Activated CD8-positive, alpha-beta T cell treated with anti-CD3 and anti-CD28 coated beads, Interleukin-2, amount 10 ng/mL, durations not matched to agents 7 days and 5 days (primary cell): Measurements from ENCODE around the gene DLX3. TPM values are rescaled to one million over a fixed set of nuclear protein-coding genes. Genes with fewer than 3 reads are reported as not detected.

Source experiments
- ATAC-seq: fragments of 150-1000 bp; cut with Tn5 transposase; one replicate; pipeline ENCODE4 v1.10.0; 2021; ENCODE audit warnings: moderate library complexity
- CTCF ChIA-PET: fragments of 350-600 bp; sonication (Branson Sonifier 250); formaldehyde crosslinking; loops from one replicate; lab custom pipeline; 2021; ENCODE audit warnings: antibody characterized with exemption; lab: Charles Lee
- POLR2A ChIA-PET: fragments of 350-600 bp; sonication (Branson Sonifier 250); formaldehyde crosslinking; loops from one replicate; lab custom pipeline; 2021; ENCODE audit warnings: antibody characterized with exemption; lab: Charles Lee
- DNase-seq: peaks from one replicate; pipeline ENCODE4 v3.0.0-alpha.2; 2020
- H3K27ac Mint-ChIP-seq: one replicate; pipeline ENCODE4 v1.8.0; 2021; ENCODE audit warnings: mild to moderate bottlenecking, mixed read lengths
- H3K27me3 Mint-ChIP-seq: one replicate; pipeline ENCODE4 v1.8.0; 2021; ENCODE audit warnings: low read depth, mixed read lengths
- H3K36me3 Mint-ChIP-seq: one replicate; pipeline ENCODE4 v1.8.0; 2021; ENCODE audit warnings: low read depth, mixed read lengths
- H3K4me1 Mint-ChIP-seq: one replicate; pipeline ENCODE4 v1.8.0; 2021; ENCODE audit warnings: low read depth, mixed read lengths
- H3K4me3 Mint-ChIP-seq: one replicate; pipeline ENCODE4 v1.8.0; 2021; ENCODE audit warnings: mild to moderate bottlenecking, mixed read lengths
- H3K9me3 Mint-ChIP-seq: one replicate; pipeline ENCODE4 v1.8.0; 2022; ENCODE audit warnings: mixed read lengths; ENCODE audit not compliant: insufficient read depth
- total RNA-seq, 2 experiments: library from RNA; stranded (reverse); gene quantifications; one replicate each; pipeline ENCODE4 v1.2.3, GENCODE V29; 2021

Gene DLX3
- total RNA-seq, 2 experiments from 2014 or later: not detected

DNA sequence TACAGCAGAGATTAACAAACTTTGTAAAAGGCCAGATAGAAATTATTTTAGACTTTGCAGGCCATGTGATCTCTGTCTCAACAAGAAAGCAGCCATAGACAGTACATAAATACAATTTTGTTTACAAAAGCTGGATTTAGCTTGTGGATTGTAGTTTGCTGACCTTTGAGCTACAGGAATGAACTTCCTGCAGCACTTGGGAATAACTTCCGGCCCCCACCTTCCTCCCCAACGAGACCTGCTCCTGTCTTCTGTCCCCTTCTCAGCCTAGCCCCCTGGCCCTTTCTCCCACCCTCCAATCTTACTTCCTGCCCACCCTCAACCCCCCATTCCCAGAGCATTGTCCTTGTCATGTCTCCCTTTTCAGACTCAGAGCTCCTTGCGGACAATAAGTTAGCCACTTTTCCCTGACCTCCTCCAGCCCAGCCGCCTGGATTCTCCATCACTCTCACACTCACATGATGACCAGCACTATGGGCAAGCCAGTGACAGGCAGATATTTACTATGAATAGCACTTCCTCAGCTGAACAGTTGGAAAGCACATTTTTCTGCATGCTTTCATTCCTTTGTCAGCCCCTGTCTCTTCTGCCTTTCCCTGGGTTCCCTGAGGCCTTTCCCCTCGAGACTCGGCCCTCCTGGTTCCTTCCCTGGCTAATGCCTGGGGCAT, 27.6 kb upstream of the DLX3 start:
- ATAC-seq (no peak), DNase-seq (no peak)
- no peak overlapping the region for H3K4me3 Mint-ChIP-seq
- POLR2A ChIA-PET: no interaction called here
- peaks cover 15% of the 10 kb centered on the region for H3K27me3 Mint-ChIP-seq
- H3K9me3 Mint-ChIP-seq: no peaks in the 10 kb centered on the region
- H3K4me1 Mint-ChIP-seq: peaks cover 8% of the 10 kb centered on the region
- H3K27ac Mint-ChIP-seq: no peak overlapping the region
- no peaks in the 10 kb centered on the region for H3K36me3 Mint-ChIP-seq
- CTCF ChIA-PET: interaction anchor here (1.4 kb wide), 1 partner anchor 10 kb away, joined by 4 read pairs; no protein-coding TSS in a partner anchor

- no peak for DNase-seq
- no peak for ATAC-seq
- Mint-ChIP-seq H3K4me3 (no peak overlapping the region), H3K4me1 (peaks cover 2% of the 10 kb centered on the region), H3K36me3 (no peaks in the 10 kb centered on the region), H3K9me3 (no peaks in the 10 kb centered on the region), H3K27me3 (peaks cover 15% of the 10 kb centered on the region), H3K27ac (no peak overlapping the region)
- ChIA-PET CTCF (interaction anchor here (1.4 to 1.5 kb wide), 2 partner anchors 11 to 26 kb away, joined by 3 to 4 read pairs; no protein-coding TSS in a partner anchor), POLR2A (no interaction called here)
Observed at GRCh38 chr17:50021681-50022370, 26.8 kb upstream of the DLX3 start.

GRCh38 chr17:50020841-50021599, 26.0 kb upstream of the DLX3 start:
- ChIA-PET CTCF (interaction anchor here (0.8 to 1.5 kb wide), 3 partner anchors 12 to 67 kb away, joined by 3 to 4 read pairs (median 3); no protein-coding TSS in a partner anchor), POLR2A (no interaction called here)
- H3K27me3 Mint-ChIP-seq: peaks cover 15% of the 10 kb centered on the region

GRCh38 chr17:50018909-50019308, 23.9 kb upstream of the DLX3 start:
- Mint-ChIP-seq H3K9me3 (no peaks in the 10 kb centered on the region), H3K4me3 (no peak overlapping the region), H3K4me1 (no peaks in the 10 kb centered on the region), H3K27ac (no peak overlapping the region), H3K27me3 (peaks cover 16% of the 10 kb centered on the region), H3K36me3 (no peaks in the 10 kb centered on the region)
- ATAC-seq (no peak), DNase-seq (no peak)
- ChIA-PET POLR2A (no interaction called here), CTCF (interaction anchor here (1.0 to 1.2 kb wide), 4 partner anchors 20 to 75 kb away, joined by 3 to 5 read pairs (median 4); no protein-coding TSS in a partner anchor)

More at GRCh38 chr17:50020841-50021599, 26.0 kb upstream of the DLX3 start:
- DNase-seq: no peak
- no peaks in the 10 kb centered on the region for H3K36me3 Mint-ChIP-seq
- H3K4me1 Mint-ChIP-seq: no peaks in the 10 kb centered on the region
- H3K9me3 Mint-ChIP-seq: no peaks in the 10 kb centered on the region
- H3K4me3 Mint-ChIP-seq: no peak overlapping the region
- no peak for ATAC-seq
- no peak overlapping the region for H3K27ac Mint-ChIP-seq

DNA sequence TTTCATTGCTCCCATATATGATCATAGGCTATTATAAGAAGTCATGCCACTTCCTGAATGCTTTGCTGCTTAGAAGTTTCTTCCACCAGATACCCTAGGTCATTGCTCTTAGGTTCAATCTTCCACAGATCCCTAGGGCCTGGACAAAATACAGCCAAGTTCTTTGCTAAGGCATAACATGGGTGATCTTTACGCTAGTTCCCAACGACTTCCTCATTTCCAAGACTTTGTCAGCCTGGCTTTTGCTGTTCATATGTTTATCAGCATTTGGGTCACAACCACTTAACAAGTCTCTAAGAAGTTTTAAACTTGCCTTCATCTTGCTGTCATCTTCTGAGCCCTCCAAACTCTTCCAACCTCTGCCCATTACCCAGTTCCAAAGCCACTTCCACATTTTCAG, 20.1 kb upstream of the DLX3 start:
- no peak for DNase-seq
- no peak overlapping the region for H3K4me3 Mint-ChIP-seq
- CTCF ChIA-PET: interaction anchor here (1.3 to 1.8 kb wide), 4 partner anchors 11 to 79 kb away, joined by 3 to 6 read pairs (median 4); no protein-coding TSS in a partner anchor
- H3K9me3 Mint-ChIP-seq: no peaks in the 10 kb centered on the region
- H3K27ac Mint-ChIP-seq: no peak overlapping the region
- no peaks in the 10 kb centered on the region for H3K36me3 Mint-ChIP-seq
- H3K4me1 Mint-ChIP-seq: no peaks in the 10 kb centered on the region
- POLR2A ChIA-PET: no interaction called here
- ATAC-seq: no peak
- peaks cover 11% of the 10 kb centered on the region for H3K27me3 Mint-ChIP-seq

DNA sequence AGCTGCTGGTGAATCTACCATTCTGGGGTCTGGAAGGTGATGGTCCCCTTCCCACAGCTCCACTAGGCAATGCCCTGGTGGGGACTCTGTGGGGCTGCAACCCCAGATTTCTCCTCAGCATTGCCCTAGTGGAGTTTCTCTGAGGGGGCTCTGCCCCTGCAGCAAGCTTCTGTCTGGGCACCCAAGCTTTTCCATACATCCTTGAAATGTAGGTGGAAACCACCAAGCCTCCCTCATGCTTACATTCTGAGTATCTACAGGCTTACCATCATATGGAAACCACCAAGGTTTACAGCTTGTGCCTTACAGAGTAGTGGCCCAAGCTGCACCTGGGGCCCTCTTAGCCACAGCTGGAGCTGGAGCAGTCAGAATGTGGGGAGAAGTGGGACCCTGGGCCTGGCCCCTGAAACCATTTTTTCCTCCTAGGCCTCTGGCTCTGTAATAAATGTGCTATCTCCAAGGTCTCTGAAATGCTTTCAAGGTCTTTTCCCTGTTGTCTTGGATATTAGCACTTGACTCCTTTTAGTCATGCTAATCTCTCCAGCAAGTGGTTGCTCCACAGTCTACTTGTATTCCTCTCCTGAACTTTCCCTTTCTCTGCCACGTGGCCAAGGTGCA, 19.6 kb upstream of the DLX3 start:
- no peak for ATAC-seq
- Mint-ChIP-seq H3K36me3 (no peaks in the 10 kb centered on the region), H3K27me3 (peaks cover 11% of the 10 kb centered on the region), H3K4me1 (no peaks in the 10 kb centered on the region), H3K4me3 (no peak overlapping the region), H3K27ac (no peak overlapping the region), H3K9me3 (no peaks in the 10 kb centered on the region)
- no peak for DNase-seq
- ChIA-PET CTCF (interaction anchor here (1.3 to 1.8 kb wide), 4 partner anchors 11 to 79 kb away, joined by 3 to 6 read pairs (median 4); no protein-coding TSS in a partner anchor), POLR2A (no interaction called here)

GRCh38 chr17:50013079-50013478, 18.1 kb upstream of the DLX3 start:
- peaks cover 19% of the 10 kb centered on the region for H3K27me3 Mint-ChIP-seq
- ATAC-seq (no peak), DNase-seq (no peak)
- H3K27ac Mint-ChIP-seq: no peak overlapping the region
- ChIA-PET CTCF (no interaction called here), POLR2A (no interaction called here)
- no peaks in the 10 kb centered on the region for H3K4me1 Mint-ChIP-seq
- no peaks in the 10 kb centered on the region for H3K36me3 Mint-ChIP-seq
- no peaks in the 10 kb centered on the region for H3K9me3 Mint-ChIP-seq
- H3K4me3 Mint-ChIP-seq: no peak overlapping the region

- H3K36me3 Mint-ChIP-seq: no peaks in the 10 kb centered on the region
- H3K27ac Mint-ChIP-seq: no peak overlapping the region
- peaks cover 25% of the 10 kb centered on the region for H3K27me3 Mint-ChIP-seq
- ATAC-seq: no peak
- H3K9me3 Mint-ChIP-seq: no peaks in the 10 kb centered on the region
- no peak overlapping the region for H3K4me3 Mint-ChIP-seq
- ChIA-PET CTCF (interaction anchor here (1.0 kb wide), 1 partner anchor 85 kb away, joined by 3 read pairs; the partner anchor contains the start of gene PDK2), POLR2A (no interaction called here)
- H3K4me1 Mint-ChIP-seq: no peaks in the 10 kb centered on the region
- no peak for DNase-seq
Observed at GRCh38 chr17:50009282-50009681, 14.3 kb upstream of the DLX3 start.

GRCh38 chr17:50003911-50004310, 8.9 kb upstream of the DLX3 start:
- POLR2A ChIA-PET: no interaction called here
- H3K4me3 Mint-ChIP-seq: no peak overlapping the region
- H3K36me3 Mint-ChIP-seq: no peaks in the 10 kb centered on the region
- no peak for ATAC-seq
- CTCF ChIA-PET: interaction anchor here (1.5 to 2.1 kb wide), 2 partner anchors 11 to 51 kb away, joined by 4 to 5 read pairs; no protein-coding TSS in a partner anchor
- no peaks in the 10 kb centered on the region for H3K4me1 Mint-ChIP-seq
- DNase-seq: no peak
- no peaks in the 10 kb centered on the region for H3K9me3 Mint-ChIP-seq
- H3K27me3 Mint-ChIP-seq: peaks cover 33% of the 10 kb centered on the region
- H3K27ac Mint-ChIP-seq: no peak overlapping the region

GRCh38 chr17:49998836-49999511, 4.0 kb upstream of the DLX3 start:
- H3K9me3 Mint-ChIP-seq: no peaks in the 10 kb centered on the region
- H3K36me3 Mint-ChIP-seq: no peaks in the 10 kb centered on the region
- ChIA-PET CTCF (interaction anchor here (0.6 to 7.7 kb wide), 47 partner anchors 8 to 442 kb away, joined by 3 to 194 read pairs (median 5); partner anchors contain the start of genes ITGA3, SLC35B1 and TAC4), POLR2A (interaction anchor here (0.5 to 1.0 kb wide), 2 partner anchors 167 to 431 kb away, joined by 3 to 4 read pairs; no protein-coding TSS in a partner anchor)
- ATAC-seq: no peak
- H3K4me3 Mint-ChIP-seq: no peak overlapping the region
- DNase-seq: no peak
- H3K27ac Mint-ChIP-seq: no peak overlapping the region
- peaks cover 53% of the 10 kb centered on the region for H3K27me3 Mint-ChIP-seq
- H3K4me1 Mint-ChIP-seq: peaks cover 27% of the 10 kb centered on the region
